ENCODE results near the gene PTPRT.

The PTPRT gene

GRCh38 chr20:42164121-42164890, 1025.4 kb downstream of the PTPRT start:
- no peak for DNase-seq

- no peak for DNase-seq
Measured at GRCh38 chr20:42161228-42161829, 1028.4 kb downstream of the PTPRT start.

GRCh38 chr20:42159808-42160207, 1029.9 kb downstream of the PTPRT start:
- no peak for DNase-seq

- no peak for DNase-seq
Measured at GRCh38 chr20:42158272-42158671, 1031.4 kb downstream of the PTPRT start.

GRCh38 chr20:42155586-42155985, 1034.1 kb downstream of the PTPRT start:
- no peak for DNase-seq

DNA sequence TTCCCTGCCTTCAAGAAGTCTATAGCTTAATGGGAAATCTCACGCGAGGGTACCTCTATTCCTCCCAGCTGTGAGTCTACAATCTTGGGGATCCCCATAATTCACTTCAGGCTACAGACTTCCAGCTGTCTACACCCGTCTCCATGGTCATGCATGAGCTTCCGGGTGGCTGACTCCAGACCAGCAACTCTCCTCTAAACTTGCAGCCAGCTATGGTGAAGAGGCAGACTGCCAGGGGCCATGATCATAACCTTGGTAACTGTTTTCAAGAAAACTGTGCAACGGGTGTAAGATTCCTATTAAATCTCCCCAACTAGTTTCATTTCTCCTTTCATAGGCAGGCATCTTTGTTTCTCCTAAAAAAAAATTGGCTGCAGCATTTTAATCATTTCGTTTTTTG, 1037.1 kb downstream of the PTPRT start:
- DNase-seq = no peak

- no peak for DNase-seq
Measured at GRCh38 chr20:42150230-42150629, 1039.5 kb downstream of the PTPRT start.

DNA sequence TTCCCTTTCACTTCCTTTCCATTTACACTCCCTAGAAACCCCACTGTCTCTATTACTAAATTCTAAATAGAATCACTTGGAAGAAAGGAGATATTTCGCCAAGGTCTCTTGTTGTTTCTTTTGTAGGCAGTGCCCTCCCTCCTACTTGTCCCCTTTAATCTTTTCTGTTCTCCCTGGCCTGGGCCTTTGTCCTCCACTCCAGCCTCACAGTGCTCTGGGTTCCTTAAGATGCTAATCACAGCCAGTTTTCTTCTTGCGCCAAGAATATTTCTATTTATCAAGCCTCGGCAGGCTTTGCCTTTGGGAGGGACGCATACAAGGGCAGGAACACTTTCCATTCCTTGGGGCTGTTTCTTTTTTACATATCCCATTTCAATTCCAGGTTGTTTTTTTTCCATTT, 1051.0 kb downstream of the PTPRT start:
- no peak for DNase-seq

DNA sequence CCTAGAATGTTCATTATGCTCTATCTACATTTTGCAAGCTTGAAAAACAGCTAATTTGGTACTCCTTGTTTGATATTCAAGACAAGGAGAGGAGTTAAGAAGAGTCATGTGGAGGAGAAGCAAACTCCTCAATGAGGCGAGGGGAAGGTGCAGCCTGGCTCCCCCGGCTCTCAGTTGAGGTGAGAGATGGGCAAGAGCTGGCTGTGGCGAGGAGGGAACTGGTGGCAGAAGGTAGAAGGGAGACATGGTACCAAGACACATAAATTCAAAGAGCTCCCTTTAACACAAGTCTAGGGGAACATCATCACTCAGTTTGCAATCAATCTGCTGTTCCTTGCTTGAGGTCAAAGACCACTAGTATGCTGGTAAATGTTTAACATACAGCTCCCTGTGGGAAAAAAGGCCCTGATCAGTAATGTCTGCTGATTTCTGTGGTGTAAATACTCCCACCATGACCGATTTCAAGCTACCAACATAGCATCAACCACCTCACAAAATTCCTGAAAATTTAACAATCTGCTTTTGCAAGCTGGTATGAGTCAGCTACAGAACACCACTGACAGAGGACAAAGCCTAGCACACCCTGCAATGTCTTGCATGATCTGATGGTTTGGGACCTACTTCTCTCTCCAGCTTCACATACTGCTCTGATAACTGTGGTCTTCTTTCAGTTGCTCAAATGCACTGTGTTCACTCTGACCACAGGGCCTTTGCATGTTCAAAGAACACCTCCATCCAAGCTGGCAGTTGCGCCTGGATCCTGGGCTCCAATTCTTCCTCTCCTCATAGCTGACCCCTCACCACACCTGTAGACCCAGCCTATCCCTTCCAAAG, 1055.2 kb downstream of the PTPRT start:
- DNase-seq = no peak

GRCh38 chr20:42130810-42131596, 1058.7 kb downstream of the PTPRT start:
- no peak for DNase-seq

DNA sequence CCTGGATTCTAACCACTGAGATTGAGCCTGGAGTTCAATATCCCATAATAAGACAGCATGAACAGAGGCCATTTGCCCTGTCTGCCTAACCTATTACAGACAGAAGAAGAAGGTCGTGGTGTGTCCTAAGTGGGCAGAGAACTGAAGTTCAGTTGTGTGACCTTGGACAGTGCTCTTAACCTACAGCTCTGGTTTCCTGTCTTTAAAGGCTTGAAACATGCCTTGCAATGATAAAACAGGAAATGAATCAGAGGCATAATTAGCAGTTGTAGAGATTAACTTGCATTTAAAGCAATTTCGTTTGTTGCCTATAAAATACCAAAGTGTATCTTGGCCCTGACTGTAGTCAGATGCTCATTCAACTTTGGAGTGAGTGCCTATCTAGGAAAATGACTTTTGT, 1064.3 kb downstream of the PTPRT start:
- no peak for DNase-seq

DNA sequence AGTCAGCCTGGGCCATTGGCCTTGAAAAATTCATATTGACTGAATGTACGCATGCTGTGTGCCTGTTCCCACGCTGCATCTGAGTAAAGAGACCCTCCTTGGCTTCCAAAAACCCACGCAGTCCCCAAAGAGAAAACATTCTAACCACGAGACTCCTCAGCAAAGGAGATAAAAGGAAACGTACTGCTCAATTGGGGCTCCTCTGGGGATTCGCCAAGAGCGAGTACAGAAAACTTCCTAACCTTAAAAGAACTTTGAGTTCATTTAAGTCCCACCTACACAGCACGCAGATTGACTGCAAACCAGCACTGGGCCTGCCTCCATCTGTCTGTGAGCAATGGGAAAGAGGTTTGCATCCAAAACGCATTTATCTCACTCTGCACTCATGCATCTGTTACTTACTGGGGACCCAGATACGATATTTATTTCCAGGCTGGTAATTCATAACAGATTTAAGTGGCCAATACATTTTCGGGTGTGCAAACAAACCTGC, 1065.7 kb downstream of the PTPRT start:
- DNase-seq = no peak

DNA sequence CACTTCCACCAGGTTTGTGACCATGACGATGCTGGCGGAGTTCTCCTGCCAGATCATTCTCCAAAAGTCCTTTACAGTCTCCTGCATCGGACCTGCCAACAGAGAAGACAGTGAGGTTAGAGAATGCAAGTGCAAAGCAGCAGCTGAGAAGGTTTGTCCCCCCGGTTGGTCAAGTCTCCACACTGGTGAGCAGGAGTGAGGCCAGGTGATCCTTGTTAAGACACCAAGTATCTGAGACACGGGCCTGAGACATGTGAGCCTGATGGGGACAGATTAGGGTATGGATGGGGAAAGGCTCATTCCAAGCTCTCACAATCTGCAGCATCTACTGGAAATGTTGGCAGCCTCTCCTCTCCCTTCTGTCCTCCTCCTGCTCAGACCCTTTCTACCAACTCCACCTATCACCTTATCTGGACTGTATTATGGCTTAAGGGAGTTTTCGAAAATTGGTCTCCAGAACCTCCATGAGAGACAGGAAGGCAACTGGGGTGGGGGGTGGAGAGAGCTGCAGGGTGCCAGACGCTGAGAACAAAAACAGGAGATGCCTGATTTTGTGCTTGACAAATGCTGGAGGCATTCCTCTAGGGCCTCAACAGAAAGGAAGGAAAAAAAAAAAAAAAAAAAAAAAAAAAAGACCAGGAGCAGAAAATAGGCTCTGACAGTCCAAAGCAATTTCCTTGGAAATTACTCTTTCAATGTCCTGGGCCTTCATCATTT, 1071.1 kb downstream of the PTPRT start:
- DNase-seq = no peak

- DNase-seq = no peak
Measured at GRCh38 chr20:42118001-42118400, 1071.7 kb downstream of the PTPRT start.

- DNase-seq = no peak
Measured at GRCh38 chr20:42113236-42113635, 1076.5 kb downstream of the PTPRT start.

- DNase-seq = no peak
Measured at GRCh38 chr20:42112161-42112560, 1077.5 kb downstream of the PTPRT start.

DNA sequence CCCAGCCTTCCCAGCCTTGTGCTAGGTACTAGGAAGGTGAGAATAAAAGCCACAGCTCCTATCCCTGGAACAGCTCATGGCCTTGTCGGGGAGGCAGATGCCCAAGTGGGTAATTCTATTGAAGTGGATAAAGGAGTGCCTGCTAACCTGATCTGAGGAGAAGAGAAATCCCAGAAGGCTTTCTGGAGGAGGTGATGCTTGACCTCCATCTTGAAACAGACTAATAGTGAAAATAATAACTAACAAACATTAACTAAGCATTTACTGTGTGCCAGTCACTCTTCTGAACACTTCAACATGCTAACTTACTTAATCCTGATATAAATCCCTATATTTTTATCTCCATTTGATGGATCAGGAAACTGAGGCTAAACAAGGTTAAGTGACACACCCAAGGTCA, 1078.4 kb downstream of the PTPRT start:
- no peak for DNase-seq

- DNase-seq = no peak
Measured at GRCh38 chr20:42110301-42110700, 1079.4 kb downstream of the PTPRT start.

DNA sequence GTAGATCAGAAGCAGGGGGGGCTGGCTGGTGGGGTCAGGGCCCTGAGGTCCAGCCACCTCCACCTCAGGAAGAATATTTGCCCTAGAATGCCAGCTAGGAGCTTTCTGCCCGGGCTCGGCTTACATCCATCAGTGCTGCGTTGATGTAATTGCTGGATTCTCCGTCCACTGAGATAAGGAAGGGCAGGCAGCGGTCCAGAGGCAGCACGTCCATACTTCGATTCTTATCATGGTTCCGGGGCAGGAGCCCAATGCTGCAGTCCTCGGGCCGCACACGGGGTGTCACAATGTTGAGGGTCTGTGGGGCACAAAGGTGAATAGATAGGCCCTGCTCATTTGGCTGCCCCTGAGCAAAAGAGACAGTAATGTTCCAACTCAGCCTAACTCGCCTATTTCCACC, 1087.7 kb downstream of the PTPRT start:
- DNase-seq = no peak

GRCh38 chr20:42100137-42100704, 1089.5 kb downstream of the PTPRT start:
- DNase-seq = no peak

DNA sequence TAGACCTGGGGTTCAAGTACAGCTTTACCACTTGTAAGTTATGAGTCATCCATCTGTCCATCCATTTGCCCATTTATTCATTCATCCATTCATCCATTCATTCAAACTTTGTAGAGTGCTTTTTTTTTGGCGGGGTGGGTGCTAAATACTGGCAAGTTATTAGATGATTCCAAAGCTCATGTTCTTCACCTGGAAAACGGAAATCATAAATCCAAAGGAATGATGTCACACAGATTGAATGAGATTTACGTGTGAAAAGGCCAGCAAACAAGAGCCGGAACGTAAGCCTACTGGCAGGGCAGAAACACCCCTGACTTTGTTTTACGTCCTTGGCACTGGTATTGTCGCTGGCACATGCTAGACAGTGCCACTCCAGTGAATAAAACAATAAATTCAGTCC, 1090.6 kb downstream of the PTPRT start:
- no peak for DNase-seq

DNA sequence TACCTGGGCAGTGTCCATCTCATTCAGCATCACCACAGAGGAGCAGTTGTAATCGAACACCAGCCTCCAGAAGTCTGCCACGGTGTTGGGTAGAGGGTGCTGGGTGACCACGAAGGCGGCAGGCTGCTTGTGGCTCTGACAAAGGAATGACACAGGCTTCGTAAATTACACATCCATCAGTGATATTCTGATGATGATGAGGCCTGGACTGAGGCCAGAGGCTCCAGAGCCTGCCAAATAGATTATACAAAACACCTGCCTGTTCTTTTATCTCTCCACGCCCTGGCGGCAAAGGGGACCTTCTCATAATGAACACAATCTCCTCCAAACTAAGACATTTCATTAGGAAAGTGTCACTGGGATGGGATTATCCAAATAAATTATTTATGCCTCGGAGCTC, 1091.3 kb downstream of the PTPRT start:
- DNase-seq = no peak
